ENCODE data around the gene GPATCH2.

Gene GPATCH2

GRCh38 chr1:217471403-217471802, 159.5 kb downstream of the GPATCH2 start:
- no peak for DNase-seq (ENCODE audit: low read depth)
- TF ChIP-seq, protein P1, sequence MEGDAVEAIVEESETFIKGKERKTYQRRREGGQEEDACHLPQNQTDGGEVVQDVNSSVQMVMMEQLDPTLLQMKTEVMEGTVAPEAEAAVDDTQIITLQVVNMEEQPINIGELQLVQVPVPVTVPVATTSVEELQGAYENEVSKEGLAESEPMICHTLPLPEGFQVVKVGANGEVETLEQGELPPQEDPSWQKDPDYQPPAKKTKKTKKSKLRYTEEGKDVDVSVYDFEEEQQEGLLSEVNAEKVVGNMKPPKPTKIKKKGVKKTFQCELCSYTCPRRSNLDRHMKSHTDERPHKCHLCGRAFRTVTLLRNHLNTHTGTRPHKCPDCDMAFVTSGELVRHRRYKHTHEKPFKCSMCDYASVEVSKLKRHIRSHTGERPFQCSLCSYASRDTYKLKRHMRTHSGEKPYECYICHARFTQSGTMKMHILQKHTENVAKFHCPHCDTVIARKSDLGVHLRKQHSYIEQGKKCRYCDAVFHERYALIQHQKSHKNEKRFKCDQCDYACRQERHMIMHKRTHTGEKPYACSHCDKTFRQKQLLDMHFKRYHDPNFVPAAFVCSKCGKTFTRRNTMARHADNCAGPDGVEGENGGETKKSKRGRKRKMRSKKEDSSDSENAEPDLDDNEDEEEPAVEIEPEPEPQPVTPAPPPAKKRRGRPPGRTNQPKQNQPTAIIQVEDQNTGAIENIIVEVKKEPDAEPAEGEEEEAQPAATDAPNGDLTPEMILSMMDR (IDR thresholded peaks at IDR 0.05; ENCODE audit: low read depth, low read length), result no peak

DNA sequence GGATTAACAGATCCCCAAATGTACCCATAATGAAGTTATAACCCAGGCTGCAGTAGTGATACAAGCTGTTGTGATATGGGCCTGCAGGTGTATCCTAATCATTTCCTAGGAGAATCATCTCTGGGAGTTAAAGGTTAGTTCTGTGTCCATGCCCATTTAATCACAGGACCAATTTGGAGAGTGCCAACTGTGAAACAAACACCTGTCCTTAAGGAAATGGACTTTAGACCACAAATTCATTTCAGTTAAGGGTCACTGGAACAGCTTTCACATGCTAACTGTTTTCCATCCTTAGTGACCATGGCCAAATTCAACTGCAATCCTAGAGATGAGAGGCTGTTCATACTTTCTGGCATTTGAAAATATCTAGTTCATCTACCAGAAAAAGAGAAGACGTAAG, 160.9 kb downstream of the GPATCH2 start:
- DNase-seq (ENCODE audit: low read depth), result no peak
- no peak overlapping the region for H3K4me3 ChIP-seq (ENCODE audit: low read depth, low read length)
- TF ChIP-seq POLR2A (IDR thresholded peaks at IDR 0.05; ENCODE audit: extremely low read depth, insufficient read length), result no peak
- no peak for TF ChIP-seq MYC (IDR thresholded peaks at IDR 0.05; ENCODE audit: low read depth, low read length)
- no peak for TF ChIP-seq MAX (IDR thresholded peaks at IDR 0.05; ENCODE audit: low read depth, low read length)
- TF ChIP-seq, protein P1 (IDR thresholded peaks at IDR 0.05; ENCODE audit: low read depth, low read length), result no peak

More at GRCh38 chr1:217471403-217471802, 159.5 kb downstream of the GPATCH2 start:
- H3K4me3 ChIP-seq (ENCODE audit: low read depth, low read length), result no peak overlapping the region

GRCh38 chr1:217465102-217465501, 165.8 kb downstream of the GPATCH2 start:
- no peak for DNase-seq (ENCODE audit: low read depth)
- TF ChIP-seq POLR2A (IDR thresholded peaks at IDR 0.05; ENCODE audit: extremely low read depth, insufficient read length), result no peak
- no peak for TF ChIP-seq MYC (IDR thresholded peaks at IDR 0.05; ENCODE audit: low read depth, low read length)
- TF ChIP-seq, protein P1 (IDR thresholded peaks at IDR 0.05; ENCODE audit: low read depth, low read length), result no peak
- no peak for TF ChIP-seq MAX (IDR thresholded peaks at IDR 0.05; ENCODE audit: low read depth, low read length)
- no peak overlapping the region for H3K4me3 ChIP-seq (ENCODE audit: low read depth, low read length)

- TF ChIP-seq, protein P1 (IDR thresholded peaks at IDR 0.05; ENCODE audit: low read depth, low read length), result no peak
- TF ChIP-seq MAX (IDR thresholded peaks at IDR 0.05; ENCODE audit: low read depth, low read length) (no peak), POLR2A (IDR thresholded peaks at IDR 0.05; ENCODE audit: extremely low read depth, insufficient read length) (no peak), MYC (IDR thresholded peaks at IDR 0.05; ENCODE audit: low read depth, low read length) (no peak)
- no peak for DNase-seq (ENCODE audit: low read depth)
- H3K4me3 ChIP-seq (ENCODE audit: low read depth, low read length), result no peak overlapping the region
Observed at GRCh38 chr1:217462666-217463065, 168.2 kb downstream of the GPATCH2 start.

GRCh38 chr1:217462159-217462558, 168.7 kb downstream of the GPATCH2 start:
- H3K4me3 ChIP-seq (ENCODE audit: low read depth, low read length), result no peak overlapping the region
- TF ChIP-seq MYC (IDR thresholded peaks at IDR 0.05; ENCODE audit: low read depth, low read length), result no peak
- TF ChIP-seq MAX (IDR thresholded peaks at IDR 0.05; ENCODE audit: low read depth, low read length), result no peak
- no peak for TF ChIP-seq POLR2A (IDR thresholded peaks at IDR 0.05; ENCODE audit: extremely low read depth, insufficient read length)
- TF ChIP-seq, protein P1 (IDR thresholded peaks at IDR 0.05; ENCODE audit: low read depth, low read length), result no peak
- no peak for DNase-seq (ENCODE audit: low read depth)

DNA sequence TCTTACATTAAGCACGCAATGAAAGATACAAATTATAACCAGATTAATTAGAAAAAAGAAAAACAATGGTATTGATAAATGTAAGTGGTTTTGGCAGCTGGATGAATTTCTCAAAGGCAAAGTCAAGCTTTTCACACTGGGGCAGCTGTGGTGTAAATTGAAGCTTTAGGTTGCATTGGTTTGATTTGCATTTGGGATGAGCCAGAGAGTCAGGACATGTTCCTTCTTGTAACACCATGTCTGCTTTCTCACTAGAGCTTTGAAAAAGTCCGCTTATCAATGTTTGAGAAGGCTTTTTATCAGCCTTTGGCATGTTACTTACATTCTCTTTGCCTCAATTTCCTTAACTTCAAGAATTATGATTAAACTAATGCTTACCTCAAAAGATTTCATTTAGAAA, 173.9 kb downstream of the GPATCH2 start:
- no peak for DNase-seq (ENCODE audit: low read depth)
- no peak for TF ChIP-seq MAX (IDR thresholded peaks at IDR 0.05; ENCODE audit: low read depth, low read length)
- TF ChIP-seq, protein P1 (IDR thresholded peaks at IDR 0.05; ENCODE audit: low read depth, low read length), result no peak
- TF ChIP-seq MYC (IDR thresholded peaks at IDR 0.05; ENCODE audit: low read depth, low read length), result no peak
- TF ChIP-seq POLR2A (IDR thresholded peaks at IDR 0.05; ENCODE audit: extremely low read depth, insufficient read length), result no peak
- H3K4me3 ChIP-seq (ENCODE audit: low read depth, low read length), result no peak overlapping the region

Measured in NB4 (cell line).